Liver (tissue), 3 donors: ENCODE measurements around the gene RXFP3.

Source experiments
- EGR1 ChIP-seq, 2 donors: IDR thresholded peaks; 2 replicates each; pipeline ENCODE4 v1.6.1; 2016 to 2018; ENCODE audit warnings: antibody characterized with exemption in 2 of 2, low read depth in 2 of 2
- GABPA ChIP-seq, 2 donors: IDR thresholded peaks in 1 of 2; conservative IDR thresholded peaks in 1 of 2; 2 replicates each; pipeline ENCODE4 v1.6.1; 2016; ENCODE audit warnings: antibody characterized with exemption in 2 of 2, mild to moderate bottlenecking in 1 of 2, moderate library complexity in 1 of 2
- JUND ChIP-seq, 2 donors: IDR thresholded peaks; 2 replicates each; pipeline ENCODE4 v1.6.1; 2016; ENCODE audit warnings: antibody characterized with exemption in 2 of 2
- RAD21 ChIP-seq, 2 donors: IDR thresholded peaks; 2 replicates each; pipeline ENCODE4 v1.6.1; 2016; ENCODE audit warnings: antibody characterized with exemption in 2 of 2, mild to moderate bottlenecking in 2 of 2
- RXRA ChIP-seq, 2 donors: IDR thresholded peaks; 2 replicates each; pipeline ENCODE4 v1.6.1; 2017 to 2018; ENCODE audit warnings: antibody characterized with exemption in 2 of 2, mild to moderate bottlenecking in 1 of 2
- SP1 ChIP-seq: IDR thresholded peaks from 2 replicates; pipeline ENCODE4 v1.6.1; 2018; ENCODE audit warnings: antibody characterized with exemption, mild to moderate bottlenecking
- TAF1 ChIP-seq: conservative IDR thresholded peaks from 2 replicates; pipeline ENCODE4 v1.6.1; 2016; ENCODE audit warnings: antibody characterized with exemption, mild to moderate bottlenecking
- TF ChIP-seq, protein P1 (sequence below): fragments of 150-350 bp; IDR thresholded peaks from 2 replicates; pipeline ENCODE4 v1.5.1; 2017; ENCODE audit warnings: improper control_type of control experiment, low read depth, low read length; ENCODE audit not compliant: missing input control
- TF ChIP-seq, protein P2 (sequence below): IDR thresholded peaks from 2 replicates; pipeline ENCODE4 v1.6.1; 2016; ENCODE audit warnings: antibody characterized with exemption
- TF ChIP-seq, protein P3 (sequence below): IDR thresholded peaks from 2 replicates; pipeline ENCODE4 v1.6.1; 2016; ENCODE audit warnings: antibody characterized with exemption, mild to moderate bottlenecking
- TF ChIP-seq, protein P4 (sequence below): IDR thresholded peaks from 2 replicates; pipeline ENCODE4 v1.6.1; 2016; ENCODE audit warnings: antibody characterized with exemption
- donor health status: healthy.
- donor health status: healthy.

DNA sequence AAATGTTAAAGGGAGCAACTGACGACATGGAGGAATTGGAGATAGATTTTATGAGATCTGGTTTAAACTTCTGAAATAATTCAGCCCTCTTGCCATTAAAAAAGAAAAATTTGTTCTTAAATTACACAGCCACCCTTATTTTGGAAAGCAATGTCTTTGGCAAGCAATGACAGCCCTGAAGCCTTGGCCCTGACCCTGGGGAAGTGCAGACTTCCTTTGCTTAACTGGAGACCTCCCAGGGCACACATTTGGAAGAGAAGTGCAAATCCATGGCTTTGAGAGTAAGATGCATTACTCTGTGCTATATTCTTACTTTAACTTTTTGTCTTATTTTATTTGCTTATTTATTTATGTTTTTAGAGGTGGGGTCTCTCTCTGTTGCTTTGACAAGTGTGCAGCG lies 22.0 kb downstream of the RXFP3 start:
- TF ChIP-seq, protein P1, sequence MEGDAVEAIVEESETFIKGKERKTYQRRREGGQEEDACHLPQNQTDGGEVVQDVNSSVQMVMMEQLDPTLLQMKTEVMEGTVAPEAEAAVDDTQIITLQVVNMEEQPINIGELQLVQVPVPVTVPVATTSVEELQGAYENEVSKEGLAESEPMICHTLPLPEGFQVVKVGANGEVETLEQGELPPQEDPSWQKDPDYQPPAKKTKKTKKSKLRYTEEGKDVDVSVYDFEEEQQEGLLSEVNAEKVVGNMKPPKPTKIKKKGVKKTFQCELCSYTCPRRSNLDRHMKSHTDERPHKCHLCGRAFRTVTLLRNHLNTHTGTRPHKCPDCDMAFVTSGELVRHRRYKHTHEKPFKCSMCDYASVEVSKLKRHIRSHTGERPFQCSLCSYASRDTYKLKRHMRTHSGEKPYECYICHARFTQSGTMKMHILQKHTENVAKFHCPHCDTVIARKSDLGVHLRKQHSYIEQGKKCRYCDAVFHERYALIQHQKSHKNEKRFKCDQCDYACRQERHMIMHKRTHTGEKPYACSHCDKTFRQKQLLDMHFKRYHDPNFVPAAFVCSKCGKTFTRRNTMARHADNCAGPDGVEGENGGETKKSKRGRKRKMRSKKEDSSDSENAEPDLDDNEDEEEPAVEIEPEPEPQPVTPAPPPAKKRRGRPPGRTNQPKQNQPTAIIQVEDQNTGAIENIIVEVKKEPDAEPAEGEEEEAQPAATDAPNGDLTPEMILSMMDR: no peak
- TF ChIP-seq RAD21 (IDR thresholded peaks at IDR 0.05): no peak
- no peak for TF ChIP-seq EGR1 (IDR thresholded peaks at IDR 0.05; ENCODE audit: low read depth in 2 of 2)
- no peak for TF ChIP-seq GABPA (IDR thresholded peaks at IDR 0.05 in 1 of 2, conservative IDR thresholded peaks at IDR 0.05 in 1 of 2)
- TF ChIP-seq TAF1: no peak
- no peak for TF ChIP-seq JUND (IDR thresholded peaks at IDR 0.05)
- TF ChIP-seq, protein P2, sequence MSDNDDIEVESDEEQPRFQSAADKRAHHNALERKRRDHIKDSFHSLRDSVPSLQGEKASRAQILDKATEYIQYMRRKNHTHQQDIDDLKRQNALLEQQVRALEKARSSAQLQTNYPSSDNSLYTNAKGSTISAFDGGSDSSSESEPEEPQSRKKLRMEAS: no peak
- TF ChIP-seq, protein P3, sequence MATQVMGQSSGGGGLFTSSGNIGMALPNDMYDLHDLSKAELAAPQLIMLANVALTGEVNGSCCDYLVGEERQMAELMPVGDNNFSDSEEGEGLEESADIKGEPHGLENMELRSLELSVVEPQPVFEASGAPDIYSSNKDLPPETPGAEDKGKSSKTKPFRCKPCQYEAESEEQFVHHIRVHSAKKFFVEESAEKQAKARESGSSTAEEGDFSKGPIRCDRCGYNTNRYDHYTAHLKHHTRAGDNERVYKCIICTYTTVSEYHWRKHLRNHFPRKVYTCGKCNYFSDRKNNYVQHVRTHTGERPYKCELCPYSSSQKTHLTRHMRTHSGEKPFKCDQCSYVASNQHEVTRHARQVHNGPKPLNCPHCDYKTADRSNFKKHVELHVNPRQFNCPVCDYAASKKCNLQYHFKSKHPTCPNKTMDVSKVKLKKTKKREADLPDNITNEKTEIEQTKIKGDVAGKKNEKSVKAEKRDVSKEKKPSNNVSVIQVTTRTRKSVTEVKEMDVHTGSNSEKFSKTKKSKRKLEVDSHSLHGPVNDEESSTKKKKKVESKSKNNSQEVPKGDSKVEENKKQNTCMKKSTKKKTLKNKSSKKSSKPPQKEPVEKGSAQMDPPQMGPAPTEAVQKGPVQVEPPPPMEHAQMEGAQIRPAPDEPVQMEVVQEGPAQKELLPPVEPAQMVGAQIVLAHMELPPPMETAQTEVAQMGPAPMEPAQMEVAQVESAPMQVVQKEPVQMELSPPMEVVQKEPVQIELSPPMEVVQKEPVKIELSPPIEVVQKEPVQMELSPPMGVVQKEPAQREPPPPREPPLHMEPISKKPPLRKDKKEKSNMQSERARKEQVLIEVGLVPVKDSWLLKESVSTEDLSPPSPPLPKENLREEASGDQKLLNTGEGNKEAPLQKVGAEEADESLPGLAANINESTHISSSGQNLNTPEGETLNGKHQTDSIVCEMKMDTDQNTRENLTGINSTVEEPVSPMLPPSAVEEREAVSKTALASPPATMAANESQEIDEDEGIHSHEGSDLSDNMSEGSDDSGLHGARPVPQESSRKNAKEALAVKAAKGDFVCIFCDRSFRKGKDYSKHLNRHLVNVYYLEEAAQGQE: no peak
- TF ChIP-seq, protein P4, sequence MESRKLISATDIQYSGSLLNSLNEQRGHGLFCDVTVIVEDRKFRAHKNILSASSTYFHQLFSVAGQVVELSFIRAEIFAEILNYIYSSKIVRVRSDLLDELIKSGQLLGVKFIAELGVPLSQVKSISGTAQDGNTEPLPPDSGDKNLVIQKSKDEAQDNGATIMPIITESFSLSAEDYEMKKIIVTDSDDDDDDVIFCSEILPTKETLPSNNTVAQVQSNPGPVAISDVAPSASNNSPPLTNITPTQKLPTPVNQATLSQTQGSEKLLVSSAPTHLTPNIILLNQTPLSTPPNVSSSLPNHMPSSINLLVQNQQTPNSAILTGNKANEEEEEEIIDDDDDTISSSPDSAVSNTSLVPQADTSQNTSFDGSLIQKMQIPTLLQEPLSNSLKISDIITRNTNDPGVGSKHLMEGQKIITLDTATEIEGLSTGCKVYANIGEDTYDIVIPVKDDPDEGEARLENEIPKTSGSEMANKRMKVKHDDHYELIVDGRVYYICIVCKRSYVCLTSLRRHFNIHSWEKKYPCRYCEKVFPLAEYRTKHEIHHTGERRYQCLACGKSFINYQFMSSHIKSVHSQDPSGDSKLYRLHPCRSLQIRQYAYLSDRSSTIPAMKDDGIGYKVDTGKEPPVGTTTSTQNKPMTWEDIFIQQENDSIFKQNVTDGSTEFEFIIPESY: no peak
- TF ChIP-seq SP1: no peak
- TF ChIP-seq RXRA (IDR thresholded peaks at IDR 0.05): no peak
